ENCODE results near the gene KIF25.

The KIF25 gene, protein sequence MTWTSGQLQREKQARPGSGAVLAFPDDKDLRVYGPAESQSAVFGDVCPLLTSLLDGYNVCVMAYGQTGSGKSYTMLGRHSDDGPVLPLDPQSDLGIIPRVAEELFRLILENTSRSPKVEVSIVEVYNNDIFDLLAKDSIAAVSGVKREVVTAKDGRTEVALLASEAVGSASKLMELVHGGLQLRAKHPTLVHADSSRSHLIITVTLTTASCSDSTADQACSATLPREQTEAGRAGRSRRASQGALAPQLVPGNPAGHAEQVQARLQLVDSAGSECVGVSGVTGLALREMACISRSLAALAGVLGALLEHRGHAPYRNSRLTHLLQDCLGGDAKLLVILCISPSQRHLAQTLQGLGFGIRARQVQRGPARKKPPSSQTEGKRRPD

DNA sequence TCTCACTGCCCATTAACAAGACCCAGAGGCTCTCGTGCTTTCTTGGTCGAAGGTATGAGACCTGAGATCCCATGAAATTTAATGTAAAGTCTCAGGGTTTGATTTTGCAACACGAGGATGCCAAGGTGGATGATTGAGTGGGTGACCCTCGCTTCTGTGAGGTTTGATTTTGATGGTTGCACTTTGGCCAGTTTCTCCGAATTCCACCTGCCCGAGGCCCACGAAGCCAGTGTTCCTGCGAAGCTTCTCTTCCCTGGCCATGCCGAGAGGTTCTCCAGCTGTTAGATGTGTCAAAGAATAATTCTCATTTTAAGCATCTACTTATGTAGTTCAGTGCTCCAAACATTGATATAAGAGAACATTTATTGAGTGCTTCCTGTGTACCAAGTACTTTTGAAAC lies at the start of gene KIF25:
Gene KIF25, plus strand, starts transcription at position 30 of the 400 bp plus-strand sequence. CDS start 31,915 bp downstream, outside the sequence.
- no peak for DNase-seq

DNA sequence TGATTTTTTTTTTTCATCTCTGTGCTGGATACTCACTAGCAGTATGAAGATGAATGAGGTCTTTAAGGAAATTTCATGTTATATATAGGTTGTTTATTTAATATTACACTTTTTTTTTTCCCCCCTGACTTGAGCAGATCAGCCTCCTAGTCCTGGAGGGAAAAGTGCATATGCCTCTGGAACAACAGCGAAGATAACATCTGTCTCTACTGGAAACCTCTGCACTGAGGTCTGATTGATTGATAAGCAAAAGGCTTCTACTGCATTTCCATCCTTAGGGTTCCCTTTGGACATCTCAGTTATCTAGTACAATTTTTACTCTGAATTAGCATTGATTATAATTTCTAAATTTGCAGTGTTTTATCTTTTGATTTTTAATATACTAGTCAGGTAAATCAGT lies 49.8 kb upstream of the KIF25 start:
- no peak for DNase-seq

DNA sequence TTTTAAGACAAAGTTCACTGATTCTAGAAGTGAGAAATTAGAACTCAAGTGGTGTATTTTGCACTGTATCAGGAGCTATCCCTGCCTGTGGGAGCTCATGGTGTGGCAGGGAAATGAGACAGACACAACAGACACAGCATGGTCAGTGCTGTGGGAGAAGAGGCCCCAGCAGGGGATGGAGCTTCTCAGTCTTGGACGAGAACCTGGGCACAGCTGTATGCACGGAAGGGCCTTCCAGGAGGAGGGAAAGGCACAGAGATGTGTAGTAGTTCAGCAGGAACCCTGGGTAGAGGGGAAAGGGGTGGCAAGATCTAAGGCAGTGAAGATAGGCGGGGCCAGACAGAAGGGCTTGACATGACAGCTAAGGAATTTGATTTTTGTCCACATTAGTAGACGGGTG lies 48.8 kb upstream of the KIF25 start:
- DNase-seq = no peak

DNA sequence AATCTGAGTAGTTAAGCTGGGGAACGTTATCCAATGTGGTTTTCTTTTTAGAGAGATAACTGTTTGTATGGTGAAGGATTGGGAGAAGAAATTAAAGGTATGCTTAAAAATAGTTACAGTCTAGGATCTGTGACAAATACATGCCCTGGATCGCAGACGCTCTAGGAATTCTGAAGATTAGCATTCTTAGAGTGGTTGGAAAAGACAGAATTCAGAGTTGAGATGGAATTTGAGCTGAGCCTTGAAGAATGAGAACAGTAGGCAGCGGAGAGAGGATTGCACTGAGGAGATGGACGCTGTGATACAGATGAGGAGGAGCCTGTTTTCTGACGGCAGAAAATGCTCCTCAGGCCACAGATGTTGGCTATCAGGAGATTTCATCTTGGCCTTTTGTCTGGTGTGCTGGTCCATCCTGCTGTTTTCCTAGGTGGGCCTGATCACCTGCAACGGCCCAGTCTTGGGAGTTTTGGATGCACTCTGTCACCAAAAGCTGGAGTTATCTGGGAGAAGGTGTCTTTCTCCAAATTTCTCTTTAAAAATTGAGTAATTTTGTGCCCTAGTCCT lies 48.3 kb upstream of the KIF25 start:
- no peak for DNase-seq

DNA sequence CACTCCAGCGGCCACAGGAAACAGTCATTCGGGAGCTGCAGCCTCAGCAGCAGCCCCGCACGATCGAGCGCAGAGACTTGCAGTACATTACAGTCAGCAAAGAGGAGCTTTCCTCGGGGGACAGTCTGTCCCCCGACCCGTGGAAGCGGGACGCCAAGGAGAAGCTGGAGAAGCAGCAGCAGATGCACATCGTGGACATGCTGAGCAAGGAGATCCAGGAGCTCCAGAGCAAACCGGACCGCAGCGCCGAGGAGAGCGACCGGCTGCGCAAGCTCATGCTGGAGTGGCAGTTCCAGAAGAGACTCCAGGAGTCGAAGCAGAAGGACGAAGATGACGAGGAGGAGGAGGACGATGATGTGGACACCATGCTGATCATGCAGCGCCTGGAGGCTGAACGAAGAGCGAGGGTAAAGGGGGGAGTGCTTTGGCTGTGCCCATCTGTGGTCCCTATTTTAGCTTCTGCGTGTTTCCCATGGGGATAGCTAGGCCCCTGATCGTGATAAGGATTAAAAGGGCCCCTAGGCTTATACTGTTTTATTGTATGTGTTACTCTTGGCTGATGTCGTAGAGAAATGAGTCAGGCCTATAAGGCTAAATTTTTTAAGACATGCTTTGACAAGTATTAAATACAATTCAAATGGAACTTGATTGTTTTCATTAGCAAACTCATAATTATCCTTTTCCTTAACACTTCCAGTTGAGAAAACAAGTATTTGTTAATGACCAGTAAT lies 45.5 kb upstream of the KIF25 start:
- no peak for DNase-seq

DNA sequence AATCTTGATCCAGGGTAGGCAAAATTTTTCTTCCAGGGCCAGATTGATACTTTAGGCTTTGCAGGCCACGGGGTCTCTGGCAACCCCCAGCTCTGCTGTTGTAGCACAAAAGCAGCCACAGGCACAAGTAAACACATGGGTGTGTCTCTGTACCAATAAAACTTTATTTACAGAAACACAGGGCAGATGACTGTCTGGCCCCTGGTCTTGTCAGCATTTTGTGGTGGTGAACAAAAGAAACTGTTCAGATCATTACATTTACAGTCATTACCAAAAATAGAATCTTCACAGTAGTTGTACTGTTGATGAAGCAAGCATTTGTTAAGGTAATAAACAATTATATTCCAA lies 45.0 kb upstream of the KIF25 start:
- no peak for DNase-seq

DNA sequence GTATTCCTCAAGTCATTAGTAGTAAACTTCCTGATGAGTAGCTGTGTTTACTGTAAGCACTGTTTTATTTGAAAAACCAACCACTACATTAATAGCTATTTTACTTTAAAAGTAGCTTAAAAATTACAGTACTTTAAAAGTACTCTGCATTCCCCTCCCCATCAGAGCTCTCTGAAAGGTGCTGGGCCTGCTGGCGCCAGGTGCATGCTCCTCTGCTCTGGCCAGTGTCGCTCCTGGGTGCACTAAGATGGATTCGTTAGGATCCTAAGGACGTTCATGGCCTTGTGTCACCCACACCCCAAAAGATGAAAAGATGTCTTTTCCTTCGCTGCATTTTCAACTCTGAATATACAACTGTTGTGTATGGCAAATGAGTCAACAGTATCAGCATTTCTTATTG lies 43.9 kb upstream of the KIF25 start:
- no peak for DNase-seq

DNA sequence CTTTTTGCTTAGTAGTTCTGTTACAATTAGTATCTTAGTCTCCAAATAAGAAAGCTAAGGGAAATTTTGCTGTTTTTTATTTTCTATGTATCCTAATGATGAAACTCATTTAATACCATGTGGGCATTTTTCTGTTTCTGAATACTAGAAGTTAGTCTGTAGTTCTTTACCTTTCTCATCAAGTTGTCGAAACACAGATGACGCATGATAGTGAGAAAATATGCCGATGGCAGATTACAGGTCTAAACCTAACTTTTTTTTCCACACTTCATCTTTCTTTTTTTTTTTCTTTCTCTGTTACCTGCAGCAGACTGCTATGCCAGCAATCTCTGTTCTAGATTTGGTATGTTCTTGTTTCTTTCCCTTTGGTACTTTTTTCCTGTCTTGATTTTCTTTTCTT lies 43.3 kb upstream of the KIF25 start:
- DNase-seq = no peak

DNA sequence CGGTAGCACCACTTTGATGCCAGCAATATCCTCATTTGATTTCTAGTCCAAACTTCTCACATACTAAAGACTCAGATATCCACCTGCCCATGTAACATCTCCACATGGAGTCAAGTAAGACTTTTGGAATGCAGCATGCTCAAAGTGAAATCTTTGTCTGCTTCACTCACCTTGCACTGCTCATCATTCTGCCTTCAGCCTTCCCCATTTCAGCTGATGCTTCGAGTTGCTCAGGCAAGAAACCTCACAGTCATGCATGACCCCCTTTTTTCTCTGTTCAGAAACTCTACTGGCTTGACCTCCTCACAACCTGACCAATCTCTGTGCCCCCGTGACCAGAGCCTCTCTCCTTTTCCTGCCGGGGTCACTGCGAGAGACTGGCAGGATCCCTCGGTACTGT lies 41.0 kb upstream of the KIF25 start:
- no peak for DNase-seq

DNA sequence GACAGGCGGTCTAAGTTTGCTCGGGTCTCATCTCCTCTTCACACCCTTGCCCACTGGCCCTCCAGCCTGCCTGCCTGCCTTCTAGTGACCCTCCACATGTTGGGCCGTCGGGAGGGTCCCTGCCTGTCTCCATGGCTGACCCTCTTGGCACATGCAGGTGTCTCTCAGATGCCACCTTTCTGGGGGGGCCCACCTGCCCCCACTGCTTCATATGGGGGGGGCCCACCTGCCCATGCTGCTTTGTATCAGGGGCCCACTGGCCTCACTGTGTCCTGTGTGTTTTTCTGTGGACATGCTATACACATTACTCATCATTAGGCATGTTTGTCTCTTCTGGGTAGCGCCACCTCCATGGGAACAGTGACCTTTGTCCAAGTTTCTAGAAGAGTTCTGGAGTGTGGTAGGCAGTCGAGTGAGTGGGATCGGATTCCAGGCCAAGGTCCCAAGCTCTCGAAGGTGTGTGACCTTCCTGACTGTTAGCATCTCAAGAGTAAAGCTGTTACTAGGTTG lies 40.4 kb upstream of the KIF25 start:
- DNase-seq = no peak

DNA sequence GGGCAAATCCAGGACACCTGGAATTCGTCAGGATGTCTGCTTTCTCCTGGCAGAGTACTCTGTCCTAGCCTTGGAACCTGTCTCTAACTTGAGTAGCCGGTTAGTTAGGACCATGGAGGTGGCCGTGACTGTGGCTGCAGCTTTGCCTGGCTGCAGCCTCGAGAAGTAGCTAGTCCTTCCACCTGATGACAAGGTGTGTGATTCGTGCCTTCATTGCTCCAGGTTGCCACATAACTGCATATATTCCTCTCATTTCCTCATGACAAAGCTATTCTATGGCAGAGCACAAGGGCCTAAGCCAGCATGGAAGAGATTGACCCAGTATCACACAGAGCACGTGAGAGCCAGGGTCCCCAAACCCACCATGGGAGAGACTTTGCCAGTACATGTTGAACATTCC lies 39.8 kb upstream of the KIF25 start:
- no peak for DNase-seq

DNA sequence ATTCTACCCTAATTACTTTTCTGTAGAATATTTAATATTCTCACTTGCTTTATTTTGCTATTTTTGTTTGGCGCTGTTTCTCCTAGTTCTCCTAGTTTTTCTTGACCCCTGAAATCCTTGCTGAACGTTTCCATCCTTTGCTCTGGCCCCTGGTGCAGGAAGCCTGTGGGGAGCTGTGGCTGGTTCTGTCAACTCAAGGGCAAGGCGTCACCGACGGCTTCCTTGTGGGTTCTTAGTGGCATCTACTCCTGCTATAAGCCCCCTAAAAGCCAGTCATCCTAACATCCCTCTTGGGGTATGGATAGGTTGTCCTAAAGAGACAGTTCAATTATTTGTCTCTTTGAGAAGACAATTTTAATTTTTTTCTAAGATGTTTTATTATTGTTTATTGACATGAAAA lies 36.9 kb upstream of the KIF25 start:
- DNase-seq = no peak

DNA sequence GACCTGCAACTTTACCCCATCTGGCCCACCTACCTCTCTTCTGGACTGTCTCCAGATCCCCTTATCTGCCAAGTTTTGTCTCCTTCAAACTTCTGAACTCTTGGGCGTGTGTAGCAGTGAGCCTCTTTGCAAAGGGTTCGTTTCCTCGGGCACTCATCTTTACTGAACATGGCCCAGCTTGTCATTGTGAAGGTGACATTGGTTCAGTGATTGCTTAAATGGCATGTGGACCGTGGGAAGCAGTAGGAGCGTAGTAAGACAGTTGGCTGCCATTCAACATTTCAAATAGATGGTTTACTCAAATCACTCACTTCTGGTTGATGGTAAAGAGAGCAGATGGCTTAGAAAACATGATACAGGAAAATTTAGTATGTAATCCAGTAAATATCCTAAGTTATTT lies 34.8 kb upstream of the KIF25 start:
- peak; percentile 89 for DNase-seq

DNA sequence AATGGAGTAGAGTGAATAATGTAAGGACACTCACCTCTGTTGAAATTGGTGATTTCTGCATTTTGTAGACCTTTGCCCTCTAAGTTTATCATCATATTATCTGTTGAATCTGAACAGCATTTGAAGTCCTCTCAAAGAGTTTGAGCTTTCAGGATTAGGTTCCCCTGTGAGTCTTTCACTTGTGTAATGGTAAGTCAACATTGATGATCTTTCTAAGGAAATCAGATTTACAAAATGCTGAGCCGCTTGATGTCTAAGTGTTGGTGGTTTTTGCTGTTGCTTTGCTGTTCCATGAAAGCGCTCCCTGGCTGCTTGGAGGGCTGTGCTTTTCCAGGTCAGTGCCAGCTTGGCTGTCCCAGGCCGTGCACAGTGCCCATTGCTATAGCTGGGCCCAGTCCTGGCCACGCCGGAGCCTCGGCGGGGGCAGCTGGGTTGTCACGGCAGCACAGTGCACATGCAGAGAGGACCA lies 33.8 kb upstream of the KIF25 start:
- DNase-seq = no peak

DNA sequence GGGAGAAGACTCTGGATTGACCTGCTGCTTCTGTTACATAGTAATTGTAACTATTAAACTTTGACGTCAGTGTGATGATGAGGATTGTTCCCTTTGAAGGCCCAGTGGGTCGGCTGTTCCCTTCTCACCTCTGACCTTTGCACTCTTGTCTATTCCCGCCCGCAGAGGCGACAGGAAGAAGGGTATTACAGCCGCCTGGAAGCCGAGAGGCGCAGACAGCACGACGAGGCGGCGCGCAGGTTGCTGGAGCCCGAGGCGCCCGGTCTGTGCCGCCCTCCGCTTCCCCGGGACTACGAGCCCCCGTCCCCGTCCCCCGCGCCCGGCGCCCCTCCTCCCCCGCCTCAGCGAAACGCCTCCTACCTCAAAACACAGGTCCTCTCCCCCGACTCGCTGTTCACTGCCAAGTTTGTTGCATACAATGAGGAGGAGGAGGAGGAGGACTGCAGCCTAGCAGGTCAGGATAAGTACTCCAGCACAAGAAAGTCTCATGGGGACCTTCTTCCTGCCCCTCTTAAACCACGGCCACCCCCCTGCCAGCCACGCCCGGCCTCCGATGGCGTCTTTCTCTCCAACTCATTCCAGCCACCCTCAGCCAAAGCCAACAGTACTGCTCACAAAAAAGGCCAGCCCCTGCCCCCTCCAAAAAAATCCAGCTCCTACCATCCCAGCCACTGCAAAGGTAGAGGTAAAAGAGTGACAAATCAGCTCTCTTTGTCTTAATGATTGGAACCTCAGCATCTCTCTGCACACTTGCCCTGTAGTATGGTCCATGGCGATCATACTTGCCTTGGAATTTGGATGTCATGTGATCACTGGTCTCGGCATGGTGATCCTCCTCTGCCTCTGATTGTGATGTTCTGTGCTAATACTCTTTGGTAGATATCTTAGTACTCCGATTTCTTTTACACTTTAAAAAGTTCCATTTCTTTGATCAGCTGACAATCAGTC lies 31.6 kb upstream of the KIF25 start:
- DNase-seq = no peak

DNA sequence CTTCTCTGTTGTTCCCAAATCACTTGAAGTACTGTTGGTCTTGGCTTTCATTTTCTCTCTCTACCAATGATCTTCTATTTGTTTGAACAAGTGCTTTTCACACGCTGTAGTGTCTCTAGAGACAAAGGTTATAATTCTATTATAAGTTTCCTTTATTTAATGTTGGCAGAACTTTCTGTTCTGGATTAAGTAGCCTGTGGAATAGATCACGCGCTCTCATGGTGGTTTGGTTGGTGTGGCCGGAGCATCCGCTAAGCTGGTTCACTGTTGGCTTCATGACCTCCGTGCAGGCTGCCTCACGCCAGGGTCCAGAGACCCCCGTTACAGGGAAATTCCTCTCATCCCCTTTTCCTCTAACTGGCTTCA lies 30.9 kb upstream of the KIF25 start:
- DNase-seq = no peak

DNA sequence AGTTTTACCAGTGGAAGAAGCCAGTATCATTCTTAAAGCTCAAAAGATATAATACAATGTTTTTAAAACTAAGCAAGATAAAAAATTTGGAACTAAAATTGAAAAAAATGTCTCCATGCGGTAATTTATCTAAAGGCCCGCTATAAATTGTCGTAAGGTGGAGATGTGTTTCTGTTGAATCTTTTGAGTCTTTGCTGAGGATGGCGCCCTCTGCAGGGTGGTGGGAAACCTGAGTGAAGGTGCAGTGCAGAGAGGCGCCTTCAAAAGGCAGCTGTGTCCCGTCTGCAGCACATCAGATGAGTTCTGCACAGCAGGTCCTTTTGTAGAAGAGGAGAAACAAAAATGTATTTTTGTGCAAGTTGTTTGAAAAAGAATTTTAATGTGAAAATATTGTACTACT lies 29.4 kb upstream of the KIF25 start:
- DNase-seq = no peak

DNA sequence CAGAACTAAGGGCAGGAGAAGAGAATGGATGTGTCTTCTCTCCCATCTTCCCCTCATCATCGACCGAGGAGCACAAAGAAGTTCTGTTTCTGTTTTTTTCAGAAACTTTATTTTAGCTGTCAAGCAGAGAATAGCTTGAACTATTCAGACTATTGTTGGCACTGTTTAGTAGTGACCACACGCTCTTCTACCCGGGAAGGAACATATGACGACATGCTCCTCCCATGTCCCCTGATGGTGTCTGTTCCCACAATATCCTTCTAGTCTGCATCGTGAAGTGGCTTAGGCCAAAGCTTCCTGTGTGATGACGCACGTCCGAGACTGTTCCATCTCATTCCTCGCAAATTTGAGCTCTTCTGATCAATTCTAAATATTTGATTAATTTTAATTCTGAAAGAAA lies 27.2 kb upstream of the KIF25 start:
- DNase-seq = no peak

DNA sequence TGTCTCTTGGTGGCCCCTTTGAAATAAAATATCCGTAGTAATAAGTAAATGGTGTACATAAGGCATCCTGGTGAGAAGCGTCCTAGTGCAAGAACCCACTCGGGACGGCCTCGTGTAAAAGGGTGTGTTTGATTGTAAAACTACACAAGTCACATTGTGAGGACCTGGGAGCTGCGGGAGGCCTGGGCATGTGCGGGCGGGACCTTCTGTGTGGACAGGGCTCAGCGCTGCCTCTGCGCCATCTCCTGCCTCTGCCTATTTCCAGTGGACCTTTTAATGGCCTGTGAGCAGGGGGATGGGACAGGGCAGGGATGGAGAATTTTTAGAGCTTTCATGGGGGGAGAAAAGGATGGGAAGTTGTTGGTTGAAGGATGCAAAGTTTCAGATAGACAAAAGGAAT lies 25.3 kb upstream of the KIF25 start:
- no peak for DNase-seq

DNA sequence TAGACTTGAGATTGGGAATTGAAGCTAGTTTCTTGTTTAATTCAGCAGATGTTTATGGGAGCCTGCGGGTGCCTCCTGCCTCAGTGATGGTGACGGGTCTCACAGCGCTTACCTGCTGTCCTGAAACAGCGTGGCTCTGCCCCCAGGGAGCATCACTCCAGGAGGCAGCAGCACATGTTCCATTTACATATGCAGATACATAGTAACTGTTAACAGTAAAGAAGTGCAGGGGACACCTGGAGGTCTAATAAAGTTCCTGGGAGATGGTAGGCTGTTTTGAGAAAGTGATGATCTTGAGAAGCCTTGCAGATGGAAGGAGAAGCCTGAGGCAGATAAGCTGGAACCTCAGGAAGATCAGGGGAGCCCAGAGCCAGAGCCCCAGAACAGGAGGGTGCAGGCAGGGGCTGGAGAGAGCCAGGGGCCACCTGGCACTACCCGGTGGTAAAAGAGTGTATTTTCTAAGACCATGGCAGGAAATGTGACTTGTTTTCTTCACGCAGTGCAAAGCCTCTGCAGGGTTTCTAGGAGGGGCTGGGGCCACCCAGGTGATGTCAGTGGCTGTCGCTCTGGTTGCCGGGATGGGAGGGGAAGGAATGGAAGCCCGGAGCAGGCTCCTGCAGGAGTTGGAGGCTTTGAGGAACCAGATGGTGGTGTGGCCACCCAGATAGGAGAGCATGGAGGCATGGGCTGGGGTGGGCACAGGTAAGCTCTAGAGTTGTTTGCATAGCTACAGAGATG lies 24.2 kb upstream of the KIF25 start:
- DNase-seq = no peak

DNA sequence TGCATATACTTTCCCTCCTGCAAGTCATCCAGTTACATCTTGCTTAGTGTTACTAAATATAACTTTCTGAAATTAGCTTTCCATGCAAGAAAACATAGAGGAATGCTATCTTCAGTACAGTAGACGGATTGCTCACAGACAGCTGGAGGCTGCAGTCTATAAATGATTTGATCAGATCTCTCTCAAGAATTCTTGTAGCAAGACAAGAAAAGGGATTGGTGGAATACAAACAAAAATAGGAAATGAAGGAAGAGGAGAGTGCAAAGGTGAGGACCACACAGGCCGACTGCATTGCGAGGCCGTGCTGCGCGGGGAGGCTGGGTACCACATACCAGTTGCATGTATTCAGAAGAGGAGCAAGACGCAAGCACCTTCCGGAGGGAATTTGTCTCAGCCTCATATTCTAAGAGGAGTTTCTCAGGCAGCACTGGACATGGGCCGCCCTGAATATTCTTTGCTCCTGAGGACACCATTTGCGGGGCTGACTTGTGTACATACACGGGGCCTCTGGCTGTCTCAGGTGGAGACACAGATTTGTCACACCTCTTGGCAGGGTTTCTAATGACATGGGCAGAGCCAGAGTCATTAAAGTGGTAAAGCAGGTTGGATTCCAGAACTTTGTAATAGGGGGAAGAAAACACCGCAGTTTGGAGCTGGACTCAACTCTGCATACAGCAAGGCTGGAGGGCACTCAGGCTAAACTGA lies 22.7 kb upstream of the KIF25 start:
- DNase-seq = no peak

DNA sequence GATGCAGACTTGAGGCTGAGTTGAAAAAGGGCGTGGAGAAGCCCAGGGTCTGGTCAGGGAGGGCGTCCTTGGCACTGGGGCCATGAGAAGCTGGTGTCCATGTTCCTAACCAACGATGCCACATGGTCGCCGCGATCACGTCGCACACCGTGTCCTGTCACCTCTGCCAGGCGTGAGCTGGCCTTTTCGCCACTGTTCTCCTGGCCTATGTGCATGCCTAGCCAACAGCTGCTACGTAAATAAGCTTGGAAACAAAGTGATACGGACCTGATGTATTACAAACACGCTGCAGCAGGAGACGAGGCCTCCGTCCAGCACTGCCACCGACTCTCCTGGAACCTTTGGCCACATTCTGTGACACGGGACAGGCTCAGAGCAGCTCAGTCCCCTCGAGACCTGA lies 22.0 kb upstream of the KIF25 start:
- DNase-seq = no peak

Data from NCI-H1694 (cell line).